ENCODE measurements around the gene MRPS7. TPM values are rescaled to one million over a fixed set of nuclear protein-coding genes. Genes with fewer than 3 reads are reported as not detected.

Gene MRPS7
- total RNA-seq, 3 donors from 2014 or later: 46.4 to 64.8 (median 59.5) TPM

DNA sequence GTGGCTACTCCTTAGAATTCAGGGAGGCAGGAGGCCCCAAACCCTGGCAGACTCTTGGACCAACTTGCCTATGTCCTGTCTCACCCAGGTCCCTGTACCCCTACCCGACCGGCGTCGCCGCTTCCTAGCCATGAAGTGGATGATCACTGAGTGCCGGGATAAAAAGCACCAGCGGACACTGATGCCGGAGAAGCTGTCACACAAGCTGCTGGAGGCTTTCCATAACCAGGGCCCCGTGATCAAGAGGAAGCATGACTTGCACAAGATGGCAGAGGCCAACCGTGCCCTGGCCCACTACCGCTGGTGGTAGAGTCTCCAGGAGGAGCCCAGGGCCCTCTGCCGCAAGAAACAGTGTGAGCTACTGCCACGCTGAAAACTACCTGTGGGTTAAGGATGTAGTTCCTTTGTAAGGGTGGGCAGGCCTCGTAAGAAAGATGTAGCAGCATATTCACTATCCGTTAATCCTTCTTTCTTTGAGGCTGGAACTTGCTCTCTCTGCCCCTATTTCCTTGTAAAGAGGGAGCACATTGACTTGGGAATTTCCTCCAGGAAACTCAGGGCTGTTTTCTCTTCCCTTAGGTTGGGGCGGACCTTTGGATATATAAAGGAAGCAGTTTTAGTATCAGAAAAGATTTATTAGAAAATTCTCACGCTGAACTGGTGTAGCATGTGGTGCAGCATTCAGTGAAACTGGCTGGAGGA is 4.1 kb downstream of the MRPS7 start:
- peaks cover 20% of the 10 kb centered on the region for H3K4me1 ChIP-seq (ENCODE audit: low read depth)
- DNase-seq (no peak), ATAC-seq (no peak)
- intact Hi-C loops (cut with DNase I, micrococcal nuclease): no loop called here
- no peak overlapping the region for H3K4me3 ChIP-seq
- no peaks in the 10 kb centered on the region for H3K9me3 ChIP-seq
- H3K36me3 ChIP-seq (ENCODE audit: low read depth): peaks cover 8% of the 10 kb centered on the region
- TF ChIP-seq, protein P1, sequence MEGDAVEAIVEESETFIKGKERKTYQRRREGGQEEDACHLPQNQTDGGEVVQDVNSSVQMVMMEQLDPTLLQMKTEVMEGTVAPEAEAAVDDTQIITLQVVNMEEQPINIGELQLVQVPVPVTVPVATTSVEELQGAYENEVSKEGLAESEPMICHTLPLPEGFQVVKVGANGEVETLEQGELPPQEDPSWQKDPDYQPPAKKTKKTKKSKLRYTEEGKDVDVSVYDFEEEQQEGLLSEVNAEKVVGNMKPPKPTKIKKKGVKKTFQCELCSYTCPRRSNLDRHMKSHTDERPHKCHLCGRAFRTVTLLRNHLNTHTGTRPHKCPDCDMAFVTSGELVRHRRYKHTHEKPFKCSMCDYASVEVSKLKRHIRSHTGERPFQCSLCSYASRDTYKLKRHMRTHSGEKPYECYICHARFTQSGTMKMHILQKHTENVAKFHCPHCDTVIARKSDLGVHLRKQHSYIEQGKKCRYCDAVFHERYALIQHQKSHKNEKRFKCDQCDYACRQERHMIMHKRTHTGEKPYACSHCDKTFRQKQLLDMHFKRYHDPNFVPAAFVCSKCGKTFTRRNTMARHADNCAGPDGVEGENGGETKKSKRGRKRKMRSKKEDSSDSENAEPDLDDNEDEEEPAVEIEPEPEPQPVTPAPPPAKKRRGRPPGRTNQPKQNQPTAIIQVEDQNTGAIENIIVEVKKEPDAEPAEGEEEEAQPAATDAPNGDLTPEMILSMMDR (IDR thresholded peaks at IDR 0.05): no peak

DNA sequence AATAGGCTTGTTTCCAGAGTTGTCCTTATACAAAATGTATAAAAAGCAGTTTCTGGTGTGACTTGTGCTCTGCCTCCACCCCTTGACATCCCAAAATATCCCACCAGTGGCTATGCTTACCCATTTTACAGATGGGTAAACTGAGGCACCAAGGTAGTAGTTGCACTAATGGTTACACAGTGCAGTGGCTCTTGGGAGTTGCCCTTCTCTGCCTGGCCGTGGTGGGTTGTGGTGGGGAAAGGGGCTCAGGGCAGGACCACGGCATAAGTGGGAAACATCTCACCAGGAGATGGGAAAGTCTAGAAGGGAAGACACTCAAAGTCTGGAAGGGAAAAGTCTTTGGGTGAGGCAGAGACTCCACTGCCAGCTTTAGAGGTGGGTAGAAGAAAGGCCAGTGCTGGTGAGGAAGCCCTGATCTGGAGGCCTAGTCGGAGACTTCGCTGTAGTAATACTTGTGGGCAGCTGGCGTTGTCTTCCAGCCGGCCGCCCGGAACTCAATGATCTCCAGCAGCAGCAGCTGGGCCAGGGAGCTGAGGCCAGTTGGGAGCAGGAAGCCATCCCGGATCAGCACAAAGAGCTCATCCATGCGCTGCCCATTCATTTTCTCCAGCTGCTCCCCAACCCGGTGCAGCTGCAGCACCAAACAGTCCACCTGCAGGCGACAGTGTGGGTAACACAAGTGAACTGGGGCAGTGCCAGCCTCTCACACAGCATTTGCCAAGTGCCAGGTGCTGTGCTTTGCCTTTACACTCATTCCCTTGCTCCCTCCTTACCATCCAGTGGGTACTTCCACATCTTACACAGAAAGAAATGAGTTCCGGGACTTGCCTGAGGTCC is 4.9 kb downstream of the MRPS7 start:
- intact Hi-C loops (cut with DNase I, micrococcal nuclease): no loop called here
- Histone ChIP-seq H3K36me3 (ENCODE audit: low read depth) (peaks cover 8% of the 10 kb centered on the region), H3K9me3 (no peaks in the 10 kb centered on the region), H3K4me3 (no peak overlapping the region), H3K4me1 (ENCODE audit: low read depth) (peaks cover 20% of the 10 kb centered on the region)
- TF ChIP-seq, protein P1 (IDR thresholded peaks at IDR 0.05): no peak
- no peak for DNase-seq
- ATAC-seq: no peak

DNA sequence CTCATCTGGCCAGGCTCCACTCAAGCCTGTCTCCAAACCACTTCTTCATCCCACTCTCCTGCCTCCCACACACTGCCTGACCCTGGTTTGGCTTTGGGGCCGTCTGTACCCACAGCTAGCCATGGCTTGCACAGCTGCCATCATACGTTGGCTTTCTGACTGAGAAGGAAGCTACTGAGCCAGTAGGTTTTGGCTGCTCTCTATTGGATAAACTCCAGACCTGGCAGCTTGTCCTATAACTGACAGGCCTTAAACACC is 5.4 kb downstream of the MRPS7 start:
- DNase-seq (no peak), ATAC-seq (no peak)
- H3K36me3 ChIP-seq (ENCODE audit: low read depth): peaks cover 8% of the 10 kb centered on the region
- peaks cover 23% of the 10 kb centered on the region for H3K4me1 ChIP-seq (ENCODE audit: low read depth)
- TF ChIP-seq, protein P1 (IDR thresholded peaks at IDR 0.05): no peak
- no peaks in the 10 kb centered on the region for H3K9me3 ChIP-seq
- intact Hi-C loops (cut with DNase I, micrococcal nuclease): no loop called here
- no peak overlapping the region for H3K4me3 ChIP-seq

DNA sequence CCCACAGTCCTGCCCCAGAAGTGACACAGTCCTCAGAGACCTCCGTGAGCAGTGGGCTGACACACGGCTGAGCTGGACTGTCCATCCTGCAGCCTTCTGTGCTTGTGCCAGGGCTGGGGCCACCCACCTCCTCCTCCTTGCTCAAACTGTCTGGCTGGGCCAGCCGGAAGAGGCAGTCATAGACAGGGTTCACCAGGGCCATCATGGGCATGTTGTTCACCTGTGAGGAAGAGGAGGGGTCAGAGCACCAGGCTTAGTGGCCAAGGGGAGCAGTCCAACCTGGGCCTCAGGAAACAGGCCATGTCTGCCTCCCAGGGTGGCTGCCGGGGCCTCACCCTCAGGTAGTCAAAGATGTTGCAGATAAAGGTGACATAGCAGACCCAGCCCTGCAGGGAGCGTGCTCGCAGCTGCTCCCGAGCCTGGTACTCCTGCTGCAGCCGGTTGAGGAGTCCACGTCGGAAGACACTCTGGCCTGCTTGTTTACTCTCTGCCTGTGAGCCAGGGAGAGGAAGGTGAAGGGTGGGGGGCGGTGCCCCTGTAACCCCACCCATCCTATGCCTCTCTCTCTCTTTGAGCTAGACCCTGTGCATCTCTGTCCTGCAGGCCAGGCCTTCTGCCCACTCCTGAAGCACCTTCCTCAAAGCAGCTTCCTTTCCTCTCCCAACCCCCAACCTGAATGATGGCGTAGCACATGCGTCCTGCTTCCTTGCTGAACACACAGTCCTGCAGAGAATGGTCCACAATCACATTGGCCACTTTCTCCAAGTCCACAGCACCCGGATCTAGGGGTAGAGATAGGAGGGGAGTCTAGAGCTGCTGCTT is 5.9 kb downstream of the MRPS7 start:
- TF ChIP-seq, protein P1 (IDR thresholded peaks at IDR 0.05): no peak
- ATAC-seq (peak; percentile 51), DNase-seq (peak; percentile 67 to 77 (median 70))
- peaks cover 8% of the 10 kb centered on the region for H3K36me3 ChIP-seq (ENCODE audit: low read depth)
- H3K4me1 ChIP-seq (ENCODE audit: low read depth): peaks cover 24% of the 10 kb centered on the region
- intact Hi-C loops (cut with DNase I, micrococcal nuclease): no loop called here
- no peaks in the 10 kb centered on the region for H3K9me3 ChIP-seq
- H3K4me3 ChIP-seq: no peak overlapping the region

DNA sequence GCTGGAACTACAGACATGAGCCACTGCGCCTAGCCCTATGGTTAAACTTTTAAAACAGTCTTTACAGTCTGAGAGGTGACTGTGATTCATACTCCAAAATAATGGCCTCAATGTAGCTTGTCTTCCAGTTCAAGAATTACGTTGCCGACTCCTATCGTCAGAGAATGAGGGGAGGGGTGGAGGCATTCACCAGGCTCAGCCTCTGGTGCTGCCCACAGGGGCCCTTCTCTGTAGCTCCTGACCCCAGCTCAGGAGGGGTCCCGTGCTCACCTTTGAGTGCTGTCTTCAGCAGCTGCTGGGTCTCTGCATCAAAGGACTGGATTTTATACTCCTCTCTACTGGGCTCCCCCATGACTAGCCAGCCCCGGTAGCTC is 8.2 kb downstream of the MRPS7 start:
- ATAC-seq: no peak
- Histone ChIP-seq H3K4me3 (no peak overlapping the region), H3K9me3 (no peaks in the 10 kb centered on the region), H3K36me3 (ENCODE audit: low read depth) (peaks cover 8% of the 10 kb centered on the region), H3K4me1 (ENCODE audit: low read depth) (peaks cover 22% of the 10 kb centered on the region)
- intact Hi-C loops (cut with DNase I, micrococcal nuclease): no loop called here
- TF ChIP-seq, protein P1 (IDR thresholded peaks at IDR 0.05): no peak
- no peak for DNase-seq
